Stomach (tissue), 9 donors: ENCODE data around the gene DCT. TPM values are rescaled to one million over a fixed set of nuclear protein-coding genes. Genes with fewer than 3 reads are reported as not detected.

Source experiments
- DNase-seq, 2 donors: peaks; one replicate each; pipeline versions ENCODE4 v3.0.0 to v3.0.0-alpha.2; 2013 to 2019
- H3K27ac ChIP-seq, 5 donors: fragments of 200-600 bp in 4 of 5; sonication (generic) in 4 of 5; one replicate each; pipeline ENCODE4 v1.5.1; 2013 to 2019; ENCODE audit warnings: mild to moderate bottlenecking in 1 of 5, moderate library complexity in 1 of 5
- H3K27me3 ChIP-seq, 3 donors: fragments of 200-600 bp; sonication (generic); one replicate each; pipeline ENCODE4 v1.5.1; 2017 to 2019; ENCODE audit warnings: mixed run types in 1 of 3
- H3K36me3 ChIP-seq, 4 donors: fragments of 200-600 bp; sonication (generic); 1 replicate in 3 of 4; 2 replicates in 1 of 4; pipeline ENCODE4 v1.5.1; 2016 to 2019
- H3K4me1 ChIP-seq, 4 donors: fragments of 200-600 bp; sonication (generic); one replicate each; pipeline ENCODE4 v1.5.1; 2016 to 2019
- H3K4me3 ChIP-seq, 4 donors: fragments of 200-600 bp; sonication (generic) in 3 of 4; one replicate each; pipeline ENCODE4 v1.5.1; 2016 to 2019; ENCODE audit warnings: mild to moderate bottlenecking in 1 of 4
- H3K9me3 ChIP-seq, 4 donors: fragments of 200-600 bp; sonication (generic); one replicate each; pipeline ENCODE4 v1.5.1; 2016 to 2019
- CTCF ChIP-seq, 7 experiments: fragments of 450-650 bp in 4 of 7; fragments of 200-600 bp in 3 of 7; sonication (generic) in 3 of 7; IDR thresholded peaks; one replicate each; pipeline ENCODE4 v1.5.1; 2016 to 2019; ENCODE audit warnings: antibody characterized with exemption in 7 of 7, control low read depth in 2 of 7, mild to moderate bottlenecking in 1 of 7
- EP300 ChIP-seq: sonication (generic); formaldehyde crosslinking; IDR thresholded peaks from one replicate; pipeline ENCODE4 v1.6.1; 2017; ENCODE audit warnings: antibody characterized with exemption
- POLR2A ChIP-seq, 4 donors: fragments of 450-650 bp; IDR thresholded peaks; one replicate each; pipeline ENCODE4 v1.6.1; 2016; ENCODE audit warnings: antibody characterized with exemption in 4 of 4, control low read depth in 2 of 4, mild to moderate bottlenecking in 1 of 4, moderate library complexity in 1 of 4
- POLR2AphosphoS5 ChIP-seq, 3 donors: sonication (generic); formaldehyde crosslinking; IDR thresholded peaks; one replicate each; pipeline ENCODE4 v1.6.1; 2016; ENCODE audit warnings: antibody characterized with exemption in 3 of 3
- WGBS, 5 donors: extraction: QIAGEN DNeasy Blood & Tissue Kit in 3 of 5; methylation state at CpG; one replicate each; pipeline versions ENCODE4 v1.1.5 to v1.1.7; 2013 to 2018; 5-methylcytosine and 5-hydroxymethylcytosine counted together
- intact Hi-C: fragments of 100-400 bp; cut with DNase I; formaldehyde crosslinking; loops from one replicate; pipeline ENCODE4 v1.15.1; 2023; ENCODE audit warnings: low total_unique reads
- polyA plus RNA-seq, 3 donors: library from polyadenylated mRNA; stranded (reverse); fragments of 200-250 nt; gene quantifications; one replicate each; pipeline ENCODE4 v1.2.3, GENCODE V29; 2013
- total RNA-seq, 5 donors: library from RNA; depleted of rRNA; stranded (reverse); fragments of >200 nt; gene quantifications; one replicate each; pipeline versions ENCODE4 v1.1.0 to v1.2.3, GENCODE V29; 2014 to 2016
- donor health status: healthy with polysubstance abuse.
- donor health status: Bipolar disorder and iron deficiency.
- donor health status: healthy.

DCT gene
- total and polyA plus RNA-seq, 8 donors: 0.06 to 0.73 (median 0.08) TPM; not detected in 5

GRCh38 chr13:94427313-94427953 lies 52.0 kb downstream of the DCT start:
- no peaks in the 10 kb centered on the region for H3K36me3 ChIP-seq
- H3K27me3 ChIP-seq: peaks cover 0 to 6% (median 0%) of the 10 kb centered on the region in 3 donors
- intact Hi-C loops: no loop called here
- no peak overlapping the region for H3K4me3 ChIP-seq
- TF ChIP-seq POLR2A (IDR thresholded peaks at IDR 0.05): no peak
- no peak overlapping the region for H3K27ac ChIP-seq
- no peaks in the 10 kb centered on the region for H3K4me1 ChIP-seq
- WGBS, 5 donors: 52 to 68% (median 61%) methylated on average over 5 of the region's 5 CpGs
- DNase-seq: peak in 1 of 2 donors; percentile 15
- H3K9me3 ChIP-seq: no peaks in the 10 kb centered on the region

GRCh38 chr13:94419925-94420305 lies 59.6 kb downstream of the DCT start:
- no peak for TF ChIP-seq POLR2AphosphoS5 (IDR thresholded peaks at IDR 0.05)
- no peak for TF ChIP-seq CTCF (IDR thresholded peaks at IDR 0.05)
- no peak for TF ChIP-seq EP300
- no peak for TF ChIP-seq POLR2A (IDR thresholded peaks at IDR 0.05)
- Histone ChIP-seq H3K27ac (no peak overlapping the region), H3K4me3 (no peak overlapping the region), H3K4me1 (peaks cover 0 to 12% (median 0%) of the 10 kb centered on the region in 4 donors), H3K36me3 (no peaks in the 10 kb centered on the region), H3K27me3 (peaks cover 0 to 5% (median 0%) of the 10 kb centered on the region in 3 donors), H3K9me3 (peaks cover 0 to 11% (median 4%) of the 10 kb centered on the region in 4 donors)
- 4 to 65% (median 33%) methylated on average over 1 of the region's 1 CpG for WGBS, 5 donors
- intact Hi-C loops: no loop called here
- DNase-seq: no peak

GRCh38 chr13:94419304-94419924 lies 60.1 kb downstream of the DCT start:
- 47 to 76% (median 66%) methylated on average over 1 of the region's 1 CpG for WGBS, 5 donors
- Histone ChIP-seq H3K4me3 (no peak overlapping the region), H3K4me1 (peaks cover 0 to 14% (median 0%) of the 10 kb centered on the region in 4 donors), H3K27ac (no peak overlapping the region), H3K27me3 (peaks cover 0 to 8% (median 0%) of the 10 kb centered on the region in 3 donors), H3K36me3 (no peaks in the 10 kb centered on the region), H3K9me3 (peaks cover 0 to 11% (median 4%) of the 10 kb centered on the region in 4 donors)
- no peak for DNase-seq
- intact Hi-C loops: no loop called here
- TF ChIP-seq POLR2A (IDR thresholded peaks at IDR 0.05): no peak
- no peak for TF ChIP-seq CTCF (IDR thresholded peaks at IDR 0.05)
- TF ChIP-seq EP300: no peak
- TF ChIP-seq POLR2AphosphoS5 (IDR thresholded peaks at IDR 0.05): no peak

- H3K4me1 ChIP-seq: peaks cover 0 to 14% (median 0%) of the 10 kb centered on the region in 4 donors
- peaks cover 0 to 11% (median 0%) of the 10 kb centered on the region in 3 donors for H3K27me3 ChIP-seq
- intact Hi-C loops: no loop called here
- no peak for TF ChIP-seq EP300
- TF ChIP-seq POLR2A (IDR thresholded peaks at IDR 0.05): no peak
- no peak for TF ChIP-seq POLR2AphosphoS5 (IDR thresholded peaks at IDR 0.05)
- no peak for TF ChIP-seq CTCF (IDR thresholded peaks at IDR 0.05)
- H3K27ac ChIP-seq: no peak overlapping the region
- no peak overlapping the region for H3K4me3 ChIP-seq
- no peak for DNase-seq
- H3K9me3 ChIP-seq: peaks cover 0 to 11% (median 4%) of the 10 kb centered on the region in 4 donors
- no peaks in the 10 kb centered on the region for H3K36me3 ChIP-seq
Measured at GRCh38 chr13:94417294-94417693, 62.2 kb downstream of the DCT start.
